ENCODE measurements around the gene GRM8.

Gene GRM8

DNA sequence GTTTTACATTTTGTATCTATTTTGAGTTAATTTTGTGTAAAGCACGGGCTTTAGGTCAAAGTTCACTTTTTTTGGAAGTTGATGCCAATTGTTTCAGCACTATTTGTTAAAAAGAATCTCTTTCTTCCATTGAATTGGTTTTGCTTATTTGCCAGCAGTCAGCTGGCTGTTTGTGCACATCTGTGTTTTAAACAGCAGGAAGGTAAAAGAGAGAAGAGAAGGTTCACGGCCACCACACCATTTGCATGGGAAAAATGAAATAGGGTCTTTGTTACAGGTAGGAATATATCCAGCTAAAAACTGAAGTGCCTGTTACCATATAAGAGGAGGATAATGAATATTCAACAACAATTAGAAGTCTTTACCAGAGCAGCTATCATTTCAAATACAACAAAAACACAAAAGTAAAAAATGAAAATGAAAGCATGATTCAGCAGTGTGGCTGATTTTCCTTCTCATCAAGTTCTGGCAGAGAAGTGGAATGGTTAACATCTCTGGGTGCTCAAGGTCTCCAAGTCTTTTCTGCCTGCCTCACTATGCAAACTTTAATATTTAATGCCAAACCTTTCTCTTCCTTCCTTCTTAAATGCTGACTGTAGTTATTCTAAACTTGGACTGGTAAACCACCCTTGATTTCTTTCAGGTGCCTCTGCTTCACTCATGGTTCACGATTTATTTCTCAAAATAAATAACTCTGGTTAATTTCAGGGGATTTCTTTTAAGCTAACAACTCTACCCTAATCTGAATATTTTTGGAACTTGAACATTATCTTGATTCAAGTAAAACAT lies 841.5 kb downstream of the GRM8 start:
- DNase-seq = no peak

DNA sequence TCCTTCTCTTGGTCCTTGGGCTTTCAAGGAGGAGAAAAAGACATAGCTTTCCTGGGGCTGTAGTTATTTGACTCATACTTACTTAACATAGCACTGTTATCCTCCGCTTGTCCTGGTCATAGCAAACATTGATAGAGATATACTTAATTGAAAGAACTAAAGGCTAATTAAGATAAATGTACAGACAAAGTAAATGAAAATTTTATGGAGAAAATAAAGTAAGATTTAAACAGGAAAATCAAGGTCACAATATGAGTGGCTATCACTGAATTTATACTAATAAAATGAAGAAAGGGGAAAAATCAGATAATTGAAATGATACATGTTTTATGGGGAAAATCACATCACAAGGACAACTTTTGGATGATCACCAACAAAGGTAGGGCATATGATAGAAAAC lies 849.7 kb downstream of the GRM8 start:
- no peak for DNase-seq

DNA sequence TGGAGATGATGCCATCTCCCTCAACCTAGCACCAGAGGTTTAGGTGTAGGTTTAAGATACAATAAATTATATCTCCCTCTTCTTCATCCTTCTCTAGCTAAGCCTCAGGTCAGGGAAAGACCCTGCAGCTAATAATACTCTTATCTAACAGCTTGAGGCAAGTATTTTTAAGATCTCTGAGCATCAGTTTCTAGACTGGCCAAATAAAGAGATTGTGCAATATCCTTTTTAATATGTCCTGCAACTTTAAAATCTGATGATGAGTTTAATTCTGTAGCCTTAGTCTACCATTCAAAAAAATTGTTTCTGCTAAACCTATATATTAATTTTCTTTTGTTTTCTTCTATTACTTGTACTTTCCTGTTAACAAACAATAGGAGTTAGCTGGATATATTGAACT lies 850.8 kb downstream of the GRM8 start:
- no peak for DNase-seq

DNA sequence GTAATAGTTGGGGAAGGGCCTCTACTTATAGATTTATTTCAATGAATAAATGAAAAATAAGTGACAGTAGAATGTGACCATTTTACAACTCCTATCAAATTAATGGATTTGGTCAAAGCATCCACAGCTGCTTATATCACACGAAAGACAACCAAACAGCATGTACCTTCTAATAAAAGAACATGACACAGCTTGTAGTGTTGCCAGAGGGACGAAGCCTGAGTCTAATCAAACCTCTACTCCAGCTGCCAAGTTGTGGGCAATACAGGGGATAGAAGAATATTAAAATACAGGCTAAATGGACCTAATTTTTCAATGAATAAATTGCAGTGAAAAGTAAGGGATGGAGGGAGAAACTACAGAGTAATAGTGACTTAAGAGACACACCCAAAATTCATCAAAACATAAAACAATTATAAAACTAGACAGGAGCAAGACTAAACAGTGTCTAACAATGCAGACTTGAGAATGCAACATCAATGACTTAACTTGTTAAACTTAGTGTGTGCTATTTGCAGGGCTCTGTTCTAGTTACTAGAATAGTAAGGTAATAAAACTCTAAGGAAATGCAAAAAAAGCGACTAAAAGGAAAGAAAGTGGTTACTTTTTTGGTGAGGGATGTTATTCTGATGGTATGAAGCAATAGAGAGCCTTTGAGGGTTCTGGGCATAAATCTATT lies 853.8 kb downstream of the GRM8 start:
- DNase-seq = no peak

DNA sequence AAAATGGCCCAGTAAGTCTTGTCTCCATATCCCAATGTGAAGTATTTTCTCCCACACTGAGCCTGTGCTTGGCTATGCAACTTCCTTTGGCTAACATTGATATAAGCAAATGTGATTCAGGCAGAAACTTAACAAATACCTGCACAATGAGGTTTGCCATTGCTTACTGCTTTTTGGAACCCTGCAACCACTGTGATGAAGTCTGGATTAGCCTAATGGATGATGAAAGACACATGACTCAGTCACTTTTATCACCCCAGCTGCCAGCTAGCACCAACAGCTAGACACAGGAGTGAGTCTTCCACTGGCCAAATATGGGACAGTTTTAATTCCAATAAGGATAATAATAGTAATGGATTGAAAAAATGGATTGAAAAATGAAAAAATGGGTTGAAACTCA lies 854.5 kb downstream of the GRM8 start:
- DNase-seq = no peak

DNA sequence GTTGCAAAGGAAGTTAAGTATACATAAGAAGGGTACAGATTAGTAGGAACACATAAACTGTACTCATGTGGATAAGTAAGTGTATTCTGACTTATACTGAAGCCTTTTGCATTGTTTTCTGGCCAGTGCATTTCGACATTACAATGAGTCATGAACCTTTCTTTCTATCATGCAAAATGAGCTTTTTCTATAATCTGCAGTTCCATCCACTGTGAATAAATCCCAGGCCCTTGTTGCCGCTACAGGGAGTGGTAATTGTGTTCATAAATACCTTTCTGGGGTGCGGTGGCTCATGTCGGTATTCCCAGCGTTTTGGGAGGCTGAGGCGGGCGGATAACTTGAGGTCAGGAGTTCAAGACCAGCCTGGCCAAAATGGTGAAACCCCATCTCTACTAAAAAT lies 858.3 kb downstream of the GRM8 start:
- DNase-seq = no peak

All from activated T-cell treated with anti-CD3 and anti-CD28 coated beads, Interleukin-2, amount 50 U/mL, for 48 hours (primary cell).